GM12874 (cell line): ENCODE measurements around the gene PKD2L1.

Experiments used
- CTCF ChIP-seq: IDR thresholded peaks from 2 replicates; pipeline ENCODE4 v1.5.1; 2011; ENCODE audit warnings: low read depth, mild to moderate bottlenecking, control low read depth, low read length, moderate library complexity; ENCODE audit not compliant: insufficient read depth

The PKD2L1 gene

GRCh38 chr10:100370714-100371481, 40.9 kb upstream of the PKD2L1 start:
- TF ChIP-seq CTCF = no peak

GRCh38 chr10:100368721-100369120, 38.7 kb upstream of the PKD2L1 start:
- no peak for TF ChIP-seq CTCF

- TF ChIP-seq CTCF = no peak
Observed at GRCh38 chr10:100364735-100365391, 34.8 kb upstream of the PKD2L1 start.

GRCh38 chr10:100364175-100364574, 34.1 kb upstream of the PKD2L1 start:
- TF ChIP-seq CTCF = no peak

GRCh38 chr10:100362570-100363496, 32.8 kb upstream of the PKD2L1 start:
- no peak for TF ChIP-seq CTCF

- TF ChIP-seq CTCF = no peak
Observed at GRCh38 chr10:100360234-100360633, 30.2 kb upstream of the PKD2L1 start.
